Measurements from ENCODE around the gene CSH2.
"Not testable (repeated sequence)": the region's sequence is repeated elsewhere in the genome, so short reads cannot be mapped to it uniquely, and the experiment has no call there.

CSH2 gene

GRCh38 chr17:63854709-63855108, 18.8 kb downstream of the CSH2 start:
- DNase-seq (ENCODE audit: low read depth): no peak

DNA sequence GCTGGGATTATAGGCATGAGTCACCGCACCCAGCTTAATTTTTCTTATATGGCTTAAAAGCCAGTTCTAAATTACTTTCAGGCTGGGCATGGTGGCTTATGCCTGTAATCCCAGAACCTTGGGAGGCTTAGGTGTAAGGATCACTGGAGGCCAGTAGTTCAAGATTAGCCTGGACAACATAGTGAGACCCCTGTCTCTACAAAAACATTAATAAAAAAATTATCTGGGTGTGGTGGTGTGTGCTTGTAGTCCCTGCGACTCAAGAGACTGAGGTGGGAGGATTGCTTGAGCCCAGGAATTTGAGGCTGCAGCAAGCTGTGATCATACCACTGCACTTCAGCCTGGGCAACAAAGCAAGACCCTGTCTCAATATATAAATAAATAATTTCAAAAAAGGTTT, 20.2 kb downstream of the CSH2 start:
- no peak for DNase-seq (ENCODE audit: low read depth)

DNA sequence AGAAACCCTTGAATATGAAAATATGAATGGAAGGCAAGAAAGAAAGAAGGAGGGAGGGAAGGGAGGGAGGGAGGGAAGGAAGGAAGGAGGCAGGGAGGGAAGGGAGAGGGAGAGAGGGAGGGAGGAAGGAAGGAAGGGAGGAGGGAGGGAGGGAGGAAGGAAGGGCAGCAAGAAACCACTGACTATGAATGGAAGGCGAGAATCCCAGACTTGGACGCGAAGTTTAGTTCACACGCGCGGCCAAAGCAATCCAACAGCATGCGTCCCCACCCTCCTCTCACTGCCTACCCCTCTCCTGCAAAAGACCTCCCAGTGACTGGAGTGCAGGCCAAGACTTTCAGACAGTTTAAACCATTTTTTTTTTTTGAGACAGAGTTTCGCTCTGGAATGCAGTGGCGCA, 23.1 kb downstream of the CSH2 start:
- no peak for DNase-seq (ENCODE audit: low read depth)

GRCh38 chr17:63848834-63849689, 24.4 kb downstream of the CSH2 start:
- DNase-seq (ENCODE audit: low read depth): peak; percentile 91

GRCh38 chr17:63847525-63848249, 25.8 kb downstream of the CSH2 start:
- DNase-seq (ENCODE audit: low read depth): no peak

DNA sequence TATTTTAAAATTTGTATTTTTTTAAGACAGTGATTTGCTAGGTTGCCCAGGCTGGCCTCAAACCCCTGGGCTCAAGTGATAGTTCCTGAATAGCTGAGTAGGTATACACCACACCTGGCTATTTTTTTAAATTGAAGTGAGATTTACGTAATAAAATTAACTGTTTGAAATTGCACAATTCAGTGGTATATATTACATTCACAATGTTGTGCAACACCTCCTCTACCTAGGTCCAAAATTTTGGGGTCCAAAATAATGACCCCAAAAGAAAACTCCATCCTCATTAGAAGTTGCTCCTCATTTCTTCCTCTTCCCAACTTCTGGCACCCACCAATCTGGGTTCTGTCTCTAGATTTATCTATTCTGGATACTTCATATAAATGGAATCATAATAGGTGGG, 28.0 kb downstream of the CSH2 start:
- no peak for DNase-seq (ENCODE audit: low read depth)

- DNase-seq (ENCODE audit: low read depth): no peak
Measured at GRCh38 chr17:63843910-63844677, 29.4 kb downstream of the CSH2 start.

GRCh38 chr17:63843387-63843888, 30.0 kb downstream of the CSH2 start:
- DNase-seq (ENCODE audit: low read depth): not testable (repeated sequence)

DNA sequence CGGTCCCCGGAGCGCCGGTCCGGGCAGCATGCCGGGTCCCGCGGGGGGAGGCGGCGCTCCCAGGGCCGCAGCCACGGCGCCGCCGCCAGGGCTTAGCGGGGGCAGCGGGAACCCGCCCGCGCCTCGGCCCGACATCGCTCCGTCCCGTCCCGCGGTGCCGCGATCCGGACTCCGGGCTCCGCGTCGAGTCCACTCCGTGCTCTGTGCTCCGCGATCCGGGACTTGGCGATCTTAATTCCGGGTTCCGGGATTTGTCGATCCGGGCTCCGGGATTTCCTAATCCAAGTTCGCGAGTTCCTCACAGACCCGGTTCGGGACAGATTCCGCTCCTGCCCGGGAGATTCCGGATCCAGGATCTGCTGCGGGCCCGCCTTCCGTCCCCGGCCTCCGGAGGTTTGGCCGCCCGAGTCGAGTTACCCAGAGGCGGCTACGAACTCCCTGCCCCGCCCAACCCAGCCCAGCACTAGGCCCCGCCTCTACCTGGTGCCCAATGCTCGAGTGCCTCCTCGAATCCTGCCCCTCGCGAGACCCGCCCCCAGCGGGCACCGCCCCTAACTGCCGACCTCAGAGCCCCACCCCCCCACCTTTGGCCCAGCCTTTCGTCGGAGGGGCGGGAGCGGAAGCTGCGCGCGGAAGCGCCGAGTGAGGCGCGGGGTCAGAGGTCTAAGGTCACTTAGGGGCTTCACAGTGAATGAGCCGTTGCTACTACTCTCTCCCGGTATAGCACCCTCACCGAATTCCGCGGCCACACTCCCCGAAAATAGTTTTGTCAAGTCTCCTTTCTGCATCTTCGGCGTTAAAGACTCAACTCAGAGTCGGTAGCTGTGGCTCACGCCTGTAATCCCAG, 30.7 kb downstream of the CSH2 start, which contains the start of gene SMARCD2:
TSS of gene SMARCD2 (minus strand) at position 146 of the 847 bp plus-strand sequence. CDS start at position 135, 11 bp downstream.
- peak; percentile 97 for DNase-seq (ENCODE audit: low read depth)

DNA sequence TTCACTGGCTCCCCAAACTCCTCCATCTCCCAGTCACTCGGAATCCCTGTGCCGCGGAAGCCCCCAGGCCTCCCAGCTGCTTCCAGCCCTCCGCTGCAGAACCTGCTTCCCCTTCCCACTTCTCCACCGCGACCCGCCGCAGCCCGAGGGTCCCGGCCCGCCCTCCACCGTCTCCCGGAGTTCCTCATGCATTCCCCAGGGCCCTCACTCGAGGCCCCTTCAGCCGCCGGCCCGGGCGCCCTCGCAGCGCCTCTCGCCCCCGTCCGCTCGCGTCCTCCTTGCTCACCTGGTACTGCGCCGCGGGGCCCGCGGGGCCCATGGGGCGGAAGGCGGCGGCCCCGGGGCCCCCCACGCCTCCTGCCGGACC, 31.3 kb downstream of the CSH2 start:
- DNase-seq (ENCODE audit: low read depth): no peak

- no peak for DNase-seq (ENCODE audit: low read depth)
Measured at GRCh38 chr17:63841350-63842172, 31.9 kb downstream of the CSH2 start.

GRCh38 chr17:63840591-63841349, 32.7 kb downstream of the CSH2 start:
- no peak for DNase-seq (ENCODE audit: low read depth)

- no peak for DNase-seq (ENCODE audit: low read depth)
Measured at GRCh38 chr17:63838631-63839171, 34.8 kb downstream of the CSH2 start.

GRCh38 chr17:63837962-63838600, 35.4 kb downstream of the CSH2 start:
- no peak for DNase-seq (ENCODE audit: low read depth)

DNA sequence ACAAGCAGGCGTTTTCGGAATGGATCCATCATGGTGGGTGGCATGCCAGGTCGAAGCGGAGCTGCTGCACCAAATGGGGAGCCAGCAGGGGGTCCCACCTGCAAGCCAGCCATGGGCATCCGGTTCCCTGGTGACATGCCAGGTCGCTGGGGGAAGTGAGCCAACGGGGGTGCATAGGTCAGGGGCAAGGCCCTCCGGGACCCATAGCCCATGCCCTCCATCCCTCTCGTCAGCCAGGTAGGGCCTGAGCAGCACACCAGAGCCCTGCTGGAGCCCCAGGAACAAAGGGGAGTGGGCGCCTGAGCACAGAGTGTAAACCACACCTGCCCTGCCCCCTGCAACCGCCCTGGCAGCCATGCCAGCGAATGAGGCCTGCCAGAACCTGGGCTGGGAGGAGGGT, 36.0 kb downstream of the CSH2 start:
- DNase-seq (ENCODE audit: low read depth): no peak

GRCh38 chr17:63836811-63837210, 36.7 kb downstream of the CSH2 start:
- no peak for DNase-seq (ENCODE audit: low read depth)

GRCh38 chr17:63835167-63835720, 38.2 kb downstream of the CSH2 start:
- no peak for DNase-seq (ENCODE audit: low read depth)

DNA sequence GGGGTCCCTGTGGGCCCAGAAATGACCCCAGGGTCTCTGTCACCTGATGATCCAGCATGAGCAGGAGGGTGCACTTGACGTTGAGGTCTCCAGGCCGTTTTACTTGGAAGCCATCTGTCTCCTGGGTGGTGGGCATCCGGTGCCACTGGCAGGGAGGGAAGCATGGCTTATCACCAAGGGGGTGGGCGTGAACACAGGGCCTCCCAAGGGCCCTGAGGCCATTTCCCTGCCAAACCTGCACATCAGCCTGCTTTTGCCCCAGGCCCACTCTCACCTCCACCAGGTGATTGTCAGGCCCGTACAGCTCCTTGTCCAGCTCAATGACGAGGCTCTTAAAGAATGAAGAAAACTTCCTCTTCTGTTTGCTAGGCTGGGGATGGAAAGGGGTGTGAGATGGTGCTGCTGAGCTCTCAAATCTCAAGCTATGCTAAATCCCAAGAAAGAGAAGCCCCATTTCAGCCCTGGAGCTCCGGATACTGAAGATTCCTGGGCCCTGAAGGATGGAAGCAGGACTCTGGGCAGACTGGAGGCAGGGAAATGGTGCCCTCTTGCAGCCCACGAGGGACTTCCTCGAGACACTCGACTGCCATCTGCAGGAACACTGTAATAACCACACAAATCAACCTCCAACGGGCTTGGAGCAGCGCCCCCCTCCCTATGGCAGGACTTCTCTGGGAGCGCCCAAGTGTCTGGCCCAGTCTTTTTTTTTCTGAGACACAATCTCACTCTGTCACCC, 38.9 kb downstream of the CSH2 start:
- DNase-seq (ENCODE audit: low read depth): no peak

Data from stimulated activated CD8-positive, alpha-beta memory T cell treated with anti-CD3 and anti-CD28 coated beads, Interleukin-12 subunit alpha, Interleukin-12 subunit beta, amount 100 ng/mL, for 1 hour (primary cell).